CD14-positive monocyte (primary cell): ENCODE results near the gene GRID2. TPM values are rescaled to one million over a fixed set of nuclear protein-coding genes. Genes with fewer than 3 reads are reported as not detected.

ENCODE experiments used
- DNase-seq, 3 donors: peaks; one replicate each; pipeline ENCODE4 v3.0.0-alpha.2; 2011 to 2022
- H2AFZ ChIP-seq: 2 replicates; pipeline ENCODE4 v1.6.0; 2012; ENCODE audit warnings: mild to moderate bottlenecking, low read depth, low read length, inconsistent platforms; ENCODE audit not compliant: insufficient read depth, poor library complexity, severe bottlenecking
- H3K27ac ChIP-seq, 2 donors: 1 replicate in 1 of 2; 2 replicates in 1 of 2; pipeline ENCODE4 v1.5.1; 2012 to 2013; ENCODE audit warnings: low read length in 2 of 2, control low read depth in 1 of 2, inconsistent platforms in 1 of 2, low read depth in 1 of 2, mild to moderate bottlenecking in 1 of 2
- H3K27me3 ChIP-seq, 2 donors: one replicate each; pipeline versions ENCODE4 v1.6.0 to v1.6.1; 2011 to 2013; ENCODE audit warnings: low read length in 2 of 2; ENCODE audit not compliant: control insufficient read depth in 2 of 2, insufficient read depth in 2 of 2
- H3K36me3 ChIP-seq, 2 donors: replicated peaks in 1 of 2; 1 replicate in 1 of 2; 2 replicates in 1 of 2; pipeline versions ENCODE4 v1.5.1 to v1.6.1; 2012 to 2013; ENCODE audit warnings: low read length in 2 of 2, control low read depth in 1 of 2, inconsistent platforms in 1 of 2, mild to moderate bottlenecking in 1 of 2; ENCODE audit not compliant: insufficient read depth in 2 of 2, control insufficient read depth in 1 of 2
- H3K4me1 ChIP-seq, 2 donors: 1 replicate in 1 of 2; 2 replicates in 1 of 2; pipeline versions ENCODE4 v1.5.1 to v1.6.1; 2012 to 2013; ENCODE audit warnings: low read length in 2 of 2, control low read depth in 1 of 2, inconsistent platforms in 1 of 2, mild to moderate bottlenecking in 1 of 2, moderate library complexity in 1 of 2; ENCODE audit not compliant: insufficient read depth in 2 of 2, control insufficient read depth in 1 of 2
- H3K4me2 ChIP-seq: replicated peaks from 2 replicates; pipeline ENCODE3; 2012; ENCODE audit warnings: low read length, moderate library complexity, mild to moderate bottlenecking; ENCODE audit not compliant: poor library complexity, severe bottlenecking; ENCODE audit errors: extremely low read depth
- H3K4me3 ChIP-seq, 3 experiments: fragments of 200-600 bp in 1 of 3; sonication (generic) in 1 of 3; replicated peaks in 1 of 3; 1 replicate in 2 of 3; 2 replicates in 1 of 3; pipeline ENCODE4 v1.5.1; 2011 to 2013; ENCODE audit warnings: low read length in 3 of 3, mild to moderate bottlenecking in 3 of 3, control low read depth in 2 of 3, low read depth in 2 of 3, inconsistent platforms in 1 of 3, moderate library complexity in 1 of 3
- H3K79me2 ChIP-seq: 2 replicates; pipeline ENCODE4 v1.6.0; 2012; ENCODE audit warnings: mild to moderate bottlenecking, control low read depth, inconsistent platforms, low read length, moderate library complexity; ENCODE audit not compliant: insufficient read depth
- H3K9ac ChIP-seq: 2 replicates; pipeline ENCODE4 v1.6.0; 2017; ENCODE audit warnings: low read length, mild to moderate bottlenecking; ENCODE audit not compliant: insufficient read depth, poor library complexity, severe bottlenecking
- H3K9me3 ChIP-seq, 2 donors: replicated peaks in 1 of 2; 1 replicate in 1 of 2; 2 replicates in 1 of 2; pipeline versions ENCODE4 v1.5.1 to v1.6.1; 2012 to 2013; ENCODE audit warnings: low read length in 2 of 2, control low read depth in 1 of 2; ENCODE audit not compliant: control insufficient read depth in 1 of 2, insufficient read depth in 1 of 2
- H4K20me1 ChIP-seq: 2 replicates; pipeline ENCODE4 v1.6.0; 2012; ENCODE audit warnings: mild to moderate bottlenecking, low read length, control low read depth, moderate library complexity; ENCODE audit not compliant: insufficient read depth
- H3K27ac Mint-ChIP-seq, 7 donors: one replicate each; pipeline ENCODE4 v1.8.0; 2020; ENCODE audit warnings: mild to moderate bottlenecking in 7 of 7, mixed read lengths in 7 of 7, moderate library complexity in 6 of 7, inconsistent platforms in 2 of 7
- H3K27me3 Mint-ChIP-seq, 3 donors: one replicate each; pipeline ENCODE4 v1.8.0; 2021 to 2022; ENCODE audit warnings: low read depth in 3 of 3, mild to moderate bottlenecking in 3 of 3, mixed read lengths in 3 of 3, moderate library complexity in 3 of 3, inconsistent platforms in 1 of 3
- H3K36me3 Mint-ChIP-seq, 2 donors: one replicate each; pipeline ENCODE4 v1.8.0; 2020; ENCODE audit warnings: mixed read lengths in 2 of 2, inconsistent platforms in 1 of 2, mild to moderate bottlenecking in 1 of 2
- H3K4me1 Mint-ChIP-seq: one replicate; pipeline ENCODE4 v1.8.0; 2020; ENCODE audit warnings: mild to moderate bottlenecking, mixed read lengths
- H3K4me3 Mint-ChIP-seq, 2 donors: one replicate each; pipeline ENCODE4 v1.8.0; 2020; ENCODE audit warnings: mild to moderate bottlenecking in 2 of 2, mixed read lengths in 2 of 2, moderate library complexity in 1 of 2
- H3K9me3 Mint-ChIP-seq, 7 donors: one replicate each; pipeline ENCODE4 v1.8.0; 2020 to 2022; ENCODE audit warnings: mixed read lengths in 7 of 7, mild to moderate bottlenecking in 6 of 7, moderate library complexity in 6 of 7, inconsistent platforms in 2 of 7
- CTCF ChIP-seq: fragments of 200-600 bp; IDR thresholded peaks from one replicate; pipeline ENCODE4 v1.8.0; 2022; ENCODE audit warnings: antibody characterized with exemption, mild to moderate bottlenecking
- whole genome bisulfite sequencing: methylation state at CpG from one replicate; pipeline ENCODE4 v1.1.5; 2013; ENCODE audit warnings: missing lambda C conversion rate; ENCODE audit not compliant: insufficient coverage; 5-methylcytosine and 5-hydroxymethylcytosine counted together
- intact Hi-C, 2 donors: fragments of 100-400 bp; cut with micrococcal nuclease; formaldehyde crosslinking; loops; one replicate each; pipeline versions ENCODE4 v1.15.0 to v1.15.1; 2023
- polyA plus RNA-seq, 3 donors: library from polyadenylated mRNA; depleted of rRNA in 1 of 3; unstranded in 2 of 3; stranded (reverse) in 1 of 3; fragments of 300-500 nt in 2 of 3; fragments of >200 nt in 1 of 3; fragmentation: Illumina TruSeq in 2 of 3; gene quantifications; 1 replicate in 2 of 3; 2 replicates in 1 of 3; pipeline ENCODE4 v1.2.3, GENCODE V29; 2012 to 2021

The GRID2 gene
- polyA plus RNA-seq, 3 donors = not detected

- no peak for DNase-seq
- peaks cover 44 to 59% (median 46%) of the 10 kb centered on the region in 3 donors for H3K27me3 Mint-ChIP-seq
- Histone ChIP-seq H4K20me1 (no peaks in the 10 kb centered on the region), H3K79me2 (no peaks in the 10 kb centered on the region), H3K4me2 (peak overlapping the region; percentile 32), H3K4me1 (no peaks in the 10 kb centered on the region), H3K36me3 (no peaks in the 10 kb centered on the region), H3K27me3 (peaks cover 43 to 65% of the 10 kb centered on the region in 2 donors), H3K9ac (no peak overlapping the region), H2AFZ (no peak overlapping the region), H3K9me3 (peaks cover 0 to 19% of the 10 kb centered on the region in 2 donors), H3K27ac (no peak overlapping the region), H3K4me3 (no peak overlapping the region)
- intact Hi-C loops = no loop called here
- under 1% methylated on average over 56 of the region's 68 CpGs for WGBS
- H3K9me3 Mint-ChIP-seq = peaks cover 0 to 10% (median 6%) of the 10 kb centered on the region in 7 donors
- peak overlapping the region; percentile 12 to 76 for H3K4me3 Mint-ChIP-seq
- peaks cover 0 to 5% of the 10 kb centered on the region in 2 donors for H3K36me3 Mint-ChIP-seq
- no peak for TF ChIP-seq CTCF
- H3K4me1 Mint-ChIP-seq = peaks cover 10% of the 10 kb centered on the region
- no peak overlapping the region for H3K27ac Mint-ChIP-seq
Measured at GRCh38 chr4:92305148-92305877, 1.5 kb downstream of the GRID2 start.

GRCh38 chr4:92305878-92306520, 2.2 kb downstream of the GRID2 start:
- H3K4me3 Mint-ChIP-seq = peak overlapping the region in 1 of 2 donors; percentile 76
- H2AFZ ChIP-seq = no peak overlapping the region
- WGBS = 3% methylated on average over 5 of the region's 15 CpGs

More at GRCh38 chr4:92305878-92306520, 2.2 kb downstream of the GRID2 start:
- H3K27me3 ChIP-seq = peaks cover 43 to 64% of the 10 kb centered on the region in 2 donors
- H3K79me2 ChIP-seq = no peaks in the 10 kb centered on the region
- H3K9ac ChIP-seq = no peak overlapping the region
- no peak overlapping the region for H3K4me3 ChIP-seq
- TF ChIP-seq CTCF = no peak
- peak overlapping the region; percentile 32 for H3K4me2 ChIP-seq
- no peaks in the 10 kb centered on the region for H3K36me3 ChIP-seq
- H3K27ac ChIP-seq = no peak overlapping the region
- no peak for DNase-seq
- no peaks in the 10 kb centered on the region for H3K4me1 ChIP-seq
- Mint-ChIP-seq H3K27me3 (peaks cover 44 to 59% (median 46%) of the 10 kb centered on the region in 3 donors), H3K9me3 (peaks cover 0 to 10% (median 6%) of the 10 kb centered on the region in 7 donors), H3K36me3 (peaks cover 0 to 5% of the 10 kb centered on the region in 2 donors), H3K4me1 (peaks cover 10% of the 10 kb centered on the region), H3K27ac (peak overlapping the region in 1 of 7 donors; percentile 48)
- intact Hi-C loops = no loop called here
- H4K20me1 ChIP-seq = no peaks in the 10 kb centered on the region
- H3K9me3 ChIP-seq = peaks cover 0 to 19% of the 10 kb centered on the region in 2 donors
